ENCODE measurements around the gene SCAPER.
A peak's percentile ranks its signal among the peaks of the same experiment; 100 is the strongest.

SCAPER gene

GRCh38 chr15:76905013-76905839 lies at the start of gene SCAPER (continued):
- TF ChIP-seq ZNF585B (tag by site-specific recombination; IDR thresholded peaks at IDR 0.05) = peak; percentile 38
- TF ChIP-seq ZXDB (tag by site-specific recombination; IDR thresholded peaks at IDR 0.05) = peak; percentile 82; the same call in 1 of the 2 replicates
- no peak for TF ChIP-seq GLI2 (tag by site-specific recombination; IDR thresholded peaks at IDR 0.05; ENCODE audit: borderline replicate concordance, low read depth)
- no peak for TF ChIP-seq ZNF112 (tag by site-specific recombination; IDR thresholded peaks at IDR 0.05)
- TF ChIP-seq ZSCAN4 (tag by site-specific recombination; IDR thresholded peaks at IDR 0.05) = no peak
- peak; percentile 85 for TF ChIP-seq KLF10 (tag by site-specific recombination; IDR thresholded peaks at IDR 0.05)
- no peak for TF ChIP-seq ZNF521 (tag by site-specific recombination; IDR thresholded peaks at IDR 0.05)
- no peak for TF ChIP-seq ZNF354C (tag by site-specific recombination; IDR thresholded peaks at IDR 0.05; ENCODE audit: borderline replicate concordance, low read depth)
- no peak for TF ChIP-seq ZNF473 (tag by site-specific recombination; IDR thresholded peaks at IDR 0.05)
- peak; percentile 59; the same call in 1 of the 2 replicates for TF ChIP-seq YY2 (tag by site-specific recombination; IDR thresholded peaks at IDR 0.05)
- no peak; the same call in 1 of the 2 replicates for TF ChIP-seq ZBTB11 (tag by site-specific recombination; conservative IDR thresholded peaks at IDR 0.05; ENCODE audit: low read depth)
- no peak for TF ChIP-seq ZNF555 (tag by site-specific recombination; conservative IDR thresholded peaks at IDR 0.05)
- no peak for TF ChIP-seq OVOL3 (tag by site-specific recombination; IDR thresholded peaks at IDR 0.05)
- no peak for TF ChIP-seq ZNF324 (tag by site-specific recombination; IDR thresholded peaks at IDR 0.05)
- TF ChIP-seq ZNF248 (tag by site-specific recombination; IDR thresholded peaks at IDR 0.05) = no peak
- TF ChIP-seq ZNF660 (tag by site-specific recombination; IDR thresholded peaks at IDR 0.05) = peak; percentile 40; the same call in 1 of the 2 replicates
- no peak for TF ChIP-seq SCRT2 (tag by site-specific recombination; IDR thresholded peaks at IDR 0.05)
- peak; percentile 71 for TF ChIP-seq ZBTB17 (tag by site-specific recombination; IDR thresholded peaks at IDR 0.05)
- TF ChIP-seq ZNF426 (tag by site-specific recombination; IDR thresholded peaks at IDR 0.05) = no peak
- no peak for TF ChIP-seq REST (tag by site-specific recombination; IDR thresholded peaks at IDR 0.05)
- no peak for TF ChIP-seq MYNN (tag by site-specific recombination; IDR thresholded peaks at IDR 0.05; ENCODE audit: borderline replicate concordance)
- no peak for TF ChIP-seq ZFP37 (tag by site-specific recombination; IDR thresholded peaks at IDR 0.05)
- TF ChIP-seq ZSCAN18 (tag by site-specific recombination; IDR thresholded peaks at IDR 0.05) = no peak
- no peak for TF ChIP-seq SCRT1 (tag by site-specific recombination; IDR thresholded peaks at IDR 0.05; ENCODE audit: borderline replicate concordance)
- TF ChIP-seq ZNF580 (tag by site-specific recombination; IDR thresholded peaks at IDR 0.05) = peak; percentile 73
- no peak; the same call in 1 of the 2 replicates for TF ChIP-seq ZNF558 (tag by site-specific recombination; IDR thresholded peaks at IDR 0.05)
- TF ChIP-seq ZNF792 (tag by site-specific recombination; IDR thresholded peaks at IDR 0.05) = peak; percentile 79; the same call in 1 of the 2 replicates
- no peak for TF ChIP-seq ZNF423 (tag by site-specific recombination; IDR thresholded peaks at IDR 0.05)
- TF ChIP-seq ZNF274 (IDR thresholded peaks at IDR 0.05; ENCODE audit: low read length) = no peak
- TF ChIP-seq ZNF274 (tag by site-specific recombination; IDR thresholded peaks at IDR 0.05; ENCODE audit: borderline replicate concordance) = no peak
- TF ChIP-seq ZNF776 (tag by site-specific recombination; IDR thresholded peaks at IDR 0.05; ENCODE audit: borderline replicate concordance) = no peak

All from HEK293 (cell line).